NCI-H748 treated with DMSO at 0.1 percent for 48 hours (cell line): ENCODE results near the gene ICA1L.
"Not testable (repeated sequence)": the region's sequence is repeated elsewhere in the genome, so short reads cannot be mapped to it uniquely, and the experiment has no call there.

Experiments used
- DNase-seq: peaks from one replicate; lab custom pipeline; 2025; lab: John Stamatoyannopoulos, UW

The ICA1L gene

GRCh38 chr2:202847693-202848524 lies 23.7 kb downstream of the ICA1L start:
- no peak for DNase-seq

- no peak for DNase-seq
Measured at GRCh38 chr2:202844656-202845055, 26.9 kb downstream of the ICA1L start.

GRCh38 chr2:202842690-202843089 lies 28.9 kb downstream of the ICA1L start:
- DNase-seq, result no peak

- no peak for DNase-seq
Measured at GRCh38 chr2:202841090-202841867, 30.3 kb downstream of the ICA1L start.

GRCh38 chr2:202831242-202832220 lies 40.0 kb downstream of the ICA1L start:
- DNase-seq, result peak; percentile 74

- no peak for DNase-seq
Measured at GRCh38 chr2:202824901-202825300, 46.7 kb downstream of the ICA1L start.

- DNase-seq, result peak; percentile 41
Measured at GRCh38 chr2:202822411-202822810, 49.2 kb downstream of the ICA1L start.

- no peak for DNase-seq
Measured at GRCh38 chr2:202821206-202822160, 50.1 kb downstream of the ICA1L start.

- DNase-seq, result no peak
Measured at GRCh38 chr2:202818321-202818720, 53.2 kb downstream of the ICA1L start.

GRCh38 chr2:202817771-202818170 lies 53.8 kb downstream of the ICA1L start:
- no peak for DNase-seq

GRCh38 chr2:202815548-202816360 lies 55.8 kb downstream of the ICA1L start:
- DNase-seq, result no peak

- no peak for DNase-seq
Measured at GRCh38 chr2:202814226-202814625, 57.3 kb downstream of the ICA1L start.

GRCh38 chr2:202813387-202813786 lies 58.2 kb downstream of the ICA1L start:
- no peak for DNase-seq

GRCh38 chr2:202808754-202809153 lies 62.8 kb downstream of the ICA1L start:
- DNase-seq, result no peak

GRCh38 chr2:202807431-202808138 lies 64.0 kb downstream of the ICA1L start:
- not testable (repeated sequence) for DNase-seq

GRCh38 chr2:202805911-202806310 lies 65.7 kb downstream of the ICA1L start:
- not testable (repeated sequence) for DNase-seq

- no peak for DNase-seq
Measured at GRCh38 chr2:202797944-202798343, 73.6 kb downstream of the ICA1L start.

GRCh38 chr2:202790676-202791075 lies 80.9 kb downstream of the ICA1L start:
- no peak for DNase-seq

GRCh38 chr2:202786842-202787241 lies 84.7 kb downstream of the ICA1L start:
- no peak for DNase-seq
